Left hindlimb (tissue), 1 donor: ENCODE measurements around the gene KRT37.

Source experiments
- DNase-seq: peaks from one replicate; pipeline ENCODE4 v3.0.0-alpha.2; 2018

Gene KRT37

DNA sequence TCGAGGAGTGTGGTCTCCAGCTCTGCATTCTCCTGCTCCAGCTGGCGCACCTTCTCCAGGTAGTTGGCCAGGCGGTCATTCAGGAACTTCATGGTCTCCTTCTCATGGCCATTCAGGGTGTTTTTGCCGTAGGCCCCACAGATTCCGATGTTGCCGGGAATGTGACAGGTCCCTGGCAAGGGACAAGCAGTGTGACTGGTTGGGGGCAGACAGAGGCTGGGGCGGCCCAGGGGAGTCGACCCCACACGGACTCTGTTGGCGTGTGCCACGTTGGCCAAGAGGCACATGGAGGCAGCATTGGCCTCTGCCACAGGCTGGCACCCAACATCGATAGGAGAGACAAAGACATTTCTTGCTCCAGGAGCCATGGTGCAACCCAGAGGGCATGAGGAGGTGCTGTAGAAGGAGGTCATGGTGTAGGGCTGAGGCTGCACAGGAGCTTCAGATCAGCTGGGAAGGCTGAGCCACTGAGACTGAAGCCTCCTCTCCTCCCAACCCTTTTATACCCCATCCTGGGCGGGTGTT, at the start of gene KRT37:
Gene KRT37, minus strand, starts transcription at position 475 of the 525 bp plus-strand sequence. Its CDS starts 62 bp downstream, at position 413.
- DNase-seq, result no peak

DNA sequence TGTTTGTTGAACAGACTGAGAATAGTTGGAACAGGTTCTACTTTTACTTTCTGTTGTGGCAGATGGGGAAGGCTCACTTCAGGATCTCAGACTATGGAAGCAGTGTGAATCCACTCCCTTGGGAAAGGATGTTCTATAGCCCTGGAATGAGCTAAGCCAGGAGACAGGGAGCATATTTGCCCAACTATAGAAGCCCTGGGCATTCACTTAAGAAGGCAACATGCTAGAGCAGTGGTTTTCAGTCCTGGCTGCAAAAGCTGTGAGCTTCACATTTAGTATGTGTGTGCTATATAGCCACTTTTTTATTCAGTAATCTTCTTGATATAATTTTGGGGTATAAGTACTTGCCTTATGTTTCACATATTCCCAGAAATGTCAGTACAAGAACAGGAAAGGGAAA, 44.0 kb upstream of the KRT37 start:
- DNase-seq, result no peak

DNA sequence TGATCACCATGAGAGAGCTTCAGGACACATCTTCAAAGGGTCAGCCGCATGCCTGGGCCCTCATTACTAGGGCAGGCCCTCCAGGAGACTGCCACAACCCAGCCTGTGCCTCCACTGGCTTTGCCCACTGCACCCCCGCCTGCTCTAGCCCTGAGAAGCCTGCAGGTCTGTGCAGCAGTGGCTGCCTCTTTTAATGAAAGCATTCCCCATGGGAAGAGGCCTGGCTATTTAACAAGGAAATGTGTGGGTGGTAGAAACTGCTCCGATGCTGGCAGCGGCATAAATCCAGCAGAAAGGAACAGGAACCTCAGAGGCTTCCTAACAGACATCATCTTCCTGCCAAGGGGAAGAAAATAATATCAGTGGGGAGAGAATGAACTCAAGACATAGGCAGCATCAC, 43.2 kb upstream of the KRT37 start:
- no peak for DNase-seq

DNA sequence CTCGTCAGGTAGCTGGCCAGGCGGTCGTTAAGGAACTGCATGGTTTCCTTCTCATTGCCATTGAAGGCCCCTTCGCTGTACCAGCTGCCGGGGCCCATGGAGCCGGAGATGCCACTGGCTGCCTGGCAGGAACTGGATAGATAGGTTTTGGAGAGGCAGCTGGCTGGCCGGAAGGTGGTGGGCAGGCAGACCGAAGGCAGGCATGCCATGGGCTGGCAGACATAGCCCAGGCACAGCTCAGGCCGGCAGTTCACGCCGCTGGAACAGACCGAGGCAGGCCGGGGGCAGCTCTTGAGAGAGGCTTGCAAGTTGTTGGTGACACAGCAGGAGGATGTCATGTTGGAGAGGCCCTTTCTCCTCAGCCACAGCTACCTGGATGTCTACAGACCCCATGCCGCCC, 42.6 kb upstream of the KRT37 start, which contains the start of gene KRT32:
Gene KRT32, minus strand, starts transcription at position 399 of the 400 bp plus-strand sequence. Its CDS starts 61 bp downstream, at position 338.
- DNase-seq, result no peak

DNA sequence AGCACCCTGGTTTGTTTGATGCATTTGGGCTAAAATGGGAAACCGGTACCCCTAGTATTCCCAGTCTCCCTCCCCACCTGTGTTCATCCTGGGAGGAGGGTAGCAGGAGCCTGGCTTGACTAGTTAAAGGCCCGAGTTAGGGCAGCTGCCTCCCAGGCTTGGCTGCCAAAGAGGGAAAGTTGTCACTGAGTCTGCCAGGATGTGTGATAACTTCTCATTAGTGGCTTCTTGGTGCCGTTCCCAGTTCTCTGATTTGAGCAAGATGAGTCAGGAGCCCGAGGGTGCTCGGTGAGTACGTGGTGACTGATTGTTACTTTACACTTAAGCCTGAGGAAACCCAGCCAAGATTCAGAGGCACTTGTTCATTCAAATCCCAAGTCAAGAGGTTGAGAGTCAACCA, 40.3 kb upstream of the KRT37 start:
- DNase-seq, result no peak

DNA sequence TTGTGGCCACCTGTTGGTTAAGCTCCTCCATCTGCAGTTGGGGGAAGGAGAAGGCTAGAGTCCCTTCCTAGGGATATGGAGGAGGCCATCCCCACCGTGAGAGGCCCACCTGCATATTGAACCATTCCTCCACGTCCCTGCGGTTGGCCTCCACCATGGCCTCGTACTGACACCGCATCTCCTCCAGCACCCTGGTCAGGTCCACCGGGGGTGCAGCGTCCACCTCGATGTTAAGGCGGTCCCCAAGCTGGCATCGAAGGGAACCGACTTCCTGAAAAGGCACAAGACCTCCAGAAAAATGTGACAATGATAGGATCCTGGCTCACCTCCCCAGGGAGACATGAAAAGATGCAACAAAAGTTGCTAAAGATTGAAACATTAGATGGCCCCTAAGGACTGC, 39.8 kb upstream of the KRT37 start:
- DNase-seq, result no peak

DNA sequence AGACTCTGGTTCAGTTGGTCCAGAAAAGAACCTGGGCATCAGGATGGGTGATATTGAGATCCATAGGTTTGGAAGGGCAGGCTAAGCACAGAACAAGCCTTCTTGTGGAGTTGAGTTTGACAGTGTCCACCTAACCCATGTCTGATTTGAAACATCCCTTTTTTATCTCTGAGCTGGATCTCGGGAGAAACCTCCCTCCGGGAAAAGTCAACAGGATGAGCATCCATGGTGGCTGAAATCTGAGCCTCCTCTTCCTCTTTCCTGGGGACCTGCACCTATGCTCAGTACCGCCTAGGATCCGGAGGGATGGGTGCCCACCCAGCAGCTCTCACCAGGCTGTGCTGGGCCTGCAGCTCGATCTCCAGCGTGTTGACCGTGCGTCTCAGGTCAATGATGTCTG, 39.4 kb upstream of the KRT37 start:
- DNase-seq, result no peak

DNA sequence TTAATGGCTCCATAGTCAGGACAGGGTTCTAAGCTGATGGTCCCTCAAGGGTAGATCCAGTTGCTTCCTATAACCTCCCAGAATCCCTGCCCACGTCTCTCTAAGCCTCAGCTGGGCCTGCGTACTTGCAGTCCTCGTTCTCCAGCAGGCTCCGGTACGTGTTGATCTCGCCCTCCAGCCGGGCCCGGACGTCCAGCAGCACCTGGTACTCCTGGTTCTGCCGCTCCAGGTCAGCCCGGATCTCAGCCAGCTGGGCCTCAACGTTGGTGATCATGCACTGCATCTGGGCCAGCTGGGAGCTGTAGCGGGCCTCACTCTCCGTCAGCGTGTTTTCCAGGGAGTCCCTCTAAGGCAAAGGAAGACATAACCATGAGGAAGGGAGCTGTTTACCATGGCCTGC, 38.3 kb upstream of the KRT37 start:
- no peak for DNase-seq

DNA sequence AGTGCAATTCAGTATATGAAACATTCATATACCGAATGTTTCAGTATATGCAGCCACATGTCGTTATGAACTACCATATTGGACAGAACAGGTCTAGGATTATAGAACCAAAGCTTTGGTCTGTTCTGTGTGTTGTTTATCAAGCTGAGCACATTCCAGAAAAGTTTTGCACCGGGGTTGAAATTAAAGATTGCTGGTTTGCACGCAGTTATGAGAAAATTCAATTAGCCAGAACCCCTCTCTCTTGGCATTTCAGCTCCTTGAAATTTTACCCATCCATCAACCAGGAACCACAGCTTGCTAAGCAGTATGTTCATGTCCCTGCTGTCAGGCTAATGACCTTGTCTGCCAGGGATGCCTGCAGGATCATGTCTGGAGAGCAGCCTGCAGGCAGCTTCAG, 33.3 kb upstream of the KRT37 start:
- DNase-seq, result no peak

DNA sequence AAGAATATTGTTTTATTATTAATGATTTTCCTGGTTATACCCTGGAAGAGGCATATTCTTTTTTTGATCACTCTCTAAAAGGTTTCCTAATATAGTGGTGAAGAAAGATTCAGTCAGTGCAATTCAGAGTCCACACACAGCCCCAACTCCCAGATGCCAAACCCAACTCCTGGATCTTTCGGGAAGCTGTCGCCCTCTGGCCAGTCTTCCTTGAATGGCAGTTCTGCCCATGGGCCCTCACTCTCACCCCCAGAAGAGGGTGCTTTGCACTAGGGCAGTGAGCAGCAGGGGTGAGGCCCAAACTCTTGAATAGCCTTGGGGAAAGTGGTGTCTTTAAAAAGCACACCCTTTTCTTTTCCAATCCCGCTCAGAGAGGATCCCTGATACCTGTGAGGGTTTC, 31.8 kb upstream of the KRT37 start:
- no peak for DNase-seq

DNA sequence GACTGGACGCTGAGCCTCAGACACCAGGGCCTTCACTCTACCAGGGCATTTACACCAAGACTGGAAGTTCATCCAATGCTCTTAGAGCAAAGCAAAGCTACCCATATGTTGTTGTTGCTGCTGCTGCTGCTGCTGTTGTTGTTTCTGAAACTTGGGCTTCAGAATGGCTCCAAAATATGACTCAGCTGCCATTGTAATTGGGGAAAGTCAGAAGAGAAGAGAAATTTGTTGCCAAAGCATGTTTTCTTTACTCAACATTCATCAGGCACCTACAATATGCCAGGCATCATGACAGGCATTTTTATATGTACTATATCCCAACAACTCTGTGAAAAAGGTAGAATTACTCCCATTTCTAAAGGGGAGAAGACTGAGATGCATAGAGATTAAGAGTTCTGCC, 30.9 kb upstream of the KRT37 start:
- DNase-seq, result no peak

DNA sequence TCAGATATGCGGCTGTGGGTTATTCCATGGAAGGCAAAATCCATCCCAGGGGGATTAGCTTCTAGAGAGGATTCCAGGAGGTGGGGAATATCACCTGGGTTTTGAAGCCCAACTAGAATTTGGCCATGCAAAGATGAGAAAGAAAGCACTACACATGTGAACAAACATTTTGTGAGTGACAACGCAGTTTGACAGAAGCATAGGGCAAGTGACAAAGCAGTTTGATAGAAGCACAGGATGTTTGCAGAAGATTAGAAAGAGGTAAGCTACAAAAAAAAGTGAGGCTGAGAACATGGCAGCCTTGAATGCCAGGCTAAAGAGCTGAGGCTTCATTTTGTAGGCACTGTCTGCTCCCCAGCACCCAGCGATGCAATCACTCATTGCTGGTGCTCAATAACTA, 28.7 kb upstream of the KRT37 start:
- DNase-seq, result no peak

DNA sequence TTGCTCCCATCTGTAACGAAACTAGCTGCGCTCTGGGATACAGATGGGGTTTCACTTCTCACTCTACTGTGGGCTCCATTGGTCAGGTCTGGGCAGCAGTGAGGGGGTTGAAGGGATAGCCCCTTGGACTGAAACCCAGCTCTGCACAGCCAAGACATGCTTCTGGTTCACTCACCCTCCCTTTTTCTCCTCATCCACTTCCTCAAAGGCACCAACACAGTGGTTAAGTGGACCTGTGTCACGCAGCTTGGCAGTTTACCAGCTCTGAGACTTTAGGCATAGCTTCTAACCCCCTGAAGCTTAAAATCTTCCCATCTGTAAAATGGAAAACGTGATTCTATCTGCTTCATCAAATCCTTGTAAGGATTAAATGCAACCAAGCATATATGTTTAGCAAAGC, 27.9 kb upstream of the KRT37 start:
- no peak for DNase-seq

DNA sequence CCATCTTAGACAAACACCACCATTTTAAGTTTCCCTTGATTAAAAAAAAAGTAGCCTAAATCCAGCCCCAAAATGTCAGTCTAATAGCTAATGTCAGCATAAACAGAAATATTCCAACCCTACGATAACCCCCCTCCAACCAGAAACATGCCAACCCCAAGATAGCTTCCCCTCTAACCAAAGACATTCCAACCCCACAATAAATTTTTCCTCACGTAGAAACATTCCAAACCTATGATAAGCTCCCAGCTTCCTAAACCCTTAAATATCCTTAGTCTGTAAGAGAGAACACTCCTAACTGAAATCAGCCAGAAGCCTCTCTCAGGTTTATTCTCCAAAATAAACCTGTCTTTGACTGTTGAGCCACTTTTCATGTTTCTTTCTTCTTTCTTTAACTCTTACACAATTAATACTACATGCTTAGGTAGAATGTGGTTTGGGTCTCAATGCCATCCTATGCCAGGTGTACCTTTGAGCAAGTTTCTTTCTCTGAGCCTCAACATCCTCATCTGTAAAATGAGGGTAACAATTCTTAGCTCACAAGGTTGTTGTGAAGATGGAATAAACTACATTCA, 26.9 kb upstream of the KRT37 start:
- DNase-seq, result no peak

DNA sequence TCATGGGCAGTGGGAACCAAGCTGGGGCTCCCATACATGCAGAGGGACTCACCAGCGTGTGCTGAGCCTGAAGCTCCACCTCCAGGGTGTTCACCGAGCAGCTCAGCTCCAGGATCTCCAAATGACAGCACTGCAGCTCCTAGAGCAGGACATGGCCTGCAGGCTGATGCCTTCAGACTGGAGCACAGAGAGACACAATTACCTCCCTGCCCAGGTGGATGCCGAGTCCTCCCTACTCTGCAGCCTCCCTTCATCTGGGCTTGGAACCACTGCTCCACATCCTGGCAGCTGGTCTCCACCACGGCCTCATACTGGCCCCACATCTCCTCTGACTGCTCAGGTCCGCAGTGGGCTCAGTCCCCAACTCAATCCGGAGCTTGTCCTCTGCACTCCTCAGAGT, 24.6 kb upstream of the KRT37 start:
- no peak for DNase-seq

DNA sequence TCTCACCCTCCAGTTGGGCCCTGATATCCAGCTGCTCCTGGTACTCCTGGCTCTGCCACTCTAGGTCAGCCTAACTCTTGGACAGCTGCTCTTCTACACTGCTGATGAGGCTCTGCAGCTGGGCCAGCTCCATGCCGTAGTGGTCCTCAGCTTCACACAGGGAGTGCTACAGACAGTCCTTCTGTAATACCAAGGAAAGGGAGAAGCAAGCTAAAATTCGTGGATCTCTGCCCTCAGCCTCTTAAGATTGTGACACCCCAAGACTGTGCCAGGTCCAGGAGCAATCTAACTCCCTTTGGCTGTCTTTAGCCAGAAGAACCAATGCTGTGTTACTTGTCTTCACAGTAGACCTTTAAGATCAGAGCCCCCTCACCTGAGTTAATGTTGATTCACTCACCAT, 24.1 kb upstream of the KRT37 start:
- no peak for DNase-seq

DNA sequence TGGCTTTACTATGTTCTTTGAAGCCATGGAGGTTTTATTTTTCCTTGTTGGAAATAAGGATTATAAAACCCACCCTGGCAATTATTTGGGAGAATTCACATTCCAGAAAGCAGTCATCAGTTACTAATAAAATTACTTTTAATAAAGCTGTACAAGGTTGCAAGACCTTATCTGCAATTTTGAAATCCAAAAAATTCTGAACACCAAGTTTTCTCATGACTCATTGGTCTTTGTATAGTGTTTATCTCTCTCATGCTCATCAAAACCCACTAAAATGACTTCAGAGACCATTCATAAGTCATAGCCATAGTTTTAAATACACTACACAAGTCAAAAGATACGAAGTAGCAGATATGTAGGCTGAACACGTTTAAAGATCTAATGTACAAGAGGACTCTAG, 22.4 kb upstream of the KRT37 start:
- no peak for DNase-seq

DNA sequence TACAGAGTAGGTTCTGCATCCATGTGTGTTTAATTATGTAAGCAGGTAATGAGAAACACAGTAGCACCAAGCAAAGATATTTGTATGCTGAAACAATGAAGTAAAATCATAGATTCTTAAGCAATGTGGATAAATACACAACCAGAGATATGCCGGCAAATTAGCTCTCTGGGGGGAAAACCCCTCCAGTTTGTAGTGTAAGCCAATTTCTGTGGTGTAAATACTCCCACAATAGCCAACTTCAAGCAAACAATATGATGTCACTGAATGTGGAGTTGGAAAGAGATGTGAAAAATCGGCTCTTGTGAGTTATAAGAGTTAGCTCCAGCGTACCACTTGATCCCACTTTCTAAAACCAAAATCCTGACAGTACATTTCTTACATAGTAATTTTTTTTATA, 20.3 kb upstream of the KRT37 start:
- no peak for DNase-seq

DNA sequence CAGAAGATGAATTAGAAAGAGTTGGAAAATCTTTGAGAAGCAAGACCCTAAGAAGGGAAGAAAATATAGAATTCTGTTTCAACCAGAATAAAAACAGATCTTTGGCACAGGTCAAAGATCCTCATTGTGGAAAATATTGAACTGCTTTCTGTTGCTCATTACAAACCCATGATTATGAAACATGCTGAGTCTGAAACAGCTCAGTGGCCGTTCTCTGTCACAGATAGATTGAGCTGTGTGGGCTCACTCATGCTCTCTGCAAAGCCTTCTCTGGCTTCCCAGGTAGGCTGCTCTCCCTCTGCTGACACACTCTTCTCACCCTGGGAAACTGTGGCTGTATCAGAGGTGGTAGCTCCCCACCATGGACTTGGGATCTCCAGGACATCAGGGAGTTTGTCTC, 19.8 kb upstream of the KRT37 start:
- no peak for DNase-seq

DNA sequence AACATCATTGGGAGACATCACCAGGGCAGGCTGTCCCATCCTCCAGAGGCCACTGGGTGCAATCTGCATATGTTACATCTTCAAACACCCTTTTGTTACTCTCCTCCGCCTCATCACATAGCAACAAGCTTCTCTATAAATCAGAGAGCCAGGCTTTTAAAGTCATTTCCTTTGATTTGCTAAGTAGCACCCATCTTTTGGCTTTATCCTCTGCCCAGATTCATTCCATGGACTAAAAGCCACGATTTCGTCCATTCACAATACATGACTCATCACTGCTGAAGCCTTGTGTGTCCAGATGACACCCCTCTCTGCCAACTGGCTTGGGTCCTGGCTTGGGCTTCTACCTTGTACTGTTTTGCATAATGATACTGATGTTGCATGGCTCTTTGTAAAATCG, 18.4 kb upstream of the KRT37 start:
- no peak for DNase-seq

DNA sequence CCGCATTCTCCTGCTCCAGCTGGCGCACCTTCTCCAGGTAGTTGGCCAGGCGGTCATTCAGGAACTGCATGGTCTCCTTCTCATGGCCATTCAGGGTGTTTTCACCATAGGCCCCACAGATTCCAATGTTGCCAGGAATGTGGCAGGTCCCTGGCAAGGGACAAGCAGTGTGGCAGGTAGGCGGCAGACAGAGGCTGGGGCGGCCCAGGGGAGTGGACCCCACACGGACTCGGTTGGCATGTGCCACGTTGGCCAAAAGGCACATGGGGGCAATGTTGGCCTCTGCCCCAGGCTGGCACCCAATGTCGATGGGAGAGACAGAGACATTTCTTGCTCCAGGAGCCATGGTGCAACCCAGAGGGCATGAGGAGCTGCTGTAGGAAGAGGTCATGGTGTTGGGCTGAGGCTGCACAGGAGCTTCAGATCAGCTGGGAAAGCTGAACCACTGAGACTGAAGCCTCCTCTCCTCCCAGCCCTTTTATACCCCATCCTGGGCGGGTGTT, 16.2 kb upstream of the KRT37 start, which contains the start of gene KRT38:
Gene KRT38, minus strand, starts transcription at position 453 of the 503 bp plus-strand sequence. Its CDS starts 62 bp downstream, at position 391.
- no peak for DNase-seq

DNA sequence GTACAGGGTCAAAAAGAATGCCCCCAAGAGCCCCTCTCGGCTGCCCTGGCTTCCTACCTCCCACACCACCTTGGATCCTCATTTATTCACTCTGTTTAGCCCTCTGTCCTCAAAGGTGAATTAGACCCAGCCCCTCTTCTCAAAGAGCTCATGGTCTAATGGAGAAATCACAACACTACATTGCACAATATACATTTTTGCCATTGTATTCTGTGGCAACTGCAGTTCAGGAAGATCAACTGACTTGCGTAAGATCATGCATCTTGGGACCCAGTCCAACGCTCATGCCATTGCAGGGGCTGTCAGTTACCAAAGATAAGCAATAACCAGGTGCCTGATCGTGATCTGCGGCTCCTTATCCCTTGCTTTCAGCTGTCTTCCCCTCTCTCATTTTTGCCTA, 15.0 kb upstream of the KRT37 start:
- DNase-seq, result no peak

DNA sequence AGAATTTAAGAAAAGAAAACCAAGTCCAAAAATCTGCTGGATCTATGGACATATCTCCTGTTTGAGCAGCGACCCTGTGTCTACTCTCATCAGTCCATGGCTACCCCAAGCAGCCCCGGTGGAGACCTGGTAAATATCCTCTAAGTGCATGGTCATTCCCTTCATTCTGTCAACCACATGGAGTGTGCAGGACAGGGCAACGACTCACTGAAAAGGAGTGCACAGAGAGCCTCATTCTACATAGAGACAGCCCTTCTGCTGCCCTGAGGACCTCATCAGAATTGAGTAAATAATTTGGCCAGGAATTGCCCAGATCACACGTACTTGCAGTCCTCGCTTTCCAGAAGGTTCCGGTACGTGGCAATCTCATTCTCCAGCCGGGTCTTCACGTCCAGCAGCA, 13.4 kb upstream of the KRT37 start:
- no peak for DNase-seq

DNA sequence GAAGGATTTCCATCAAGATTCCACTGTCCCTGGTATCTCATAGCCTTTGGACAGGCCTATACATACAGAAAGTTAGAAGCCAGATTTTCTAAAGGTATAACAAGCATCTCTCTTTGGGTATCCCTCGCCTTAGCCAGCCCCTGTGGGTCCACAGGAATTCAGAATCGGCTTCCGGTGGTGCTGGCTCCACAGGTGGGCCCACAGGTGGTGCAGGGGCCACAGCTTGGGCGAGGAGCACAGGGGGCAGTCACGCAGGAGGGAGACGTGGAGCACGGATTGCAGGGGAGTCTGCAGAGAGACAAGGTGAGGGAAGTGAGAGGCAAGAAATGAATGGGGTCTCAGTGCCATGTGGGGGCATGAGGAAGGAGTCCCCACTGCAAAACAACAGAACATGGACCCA, 12.9 kb upstream of the KRT37 start:
- DNase-seq, result no peak

DNA sequence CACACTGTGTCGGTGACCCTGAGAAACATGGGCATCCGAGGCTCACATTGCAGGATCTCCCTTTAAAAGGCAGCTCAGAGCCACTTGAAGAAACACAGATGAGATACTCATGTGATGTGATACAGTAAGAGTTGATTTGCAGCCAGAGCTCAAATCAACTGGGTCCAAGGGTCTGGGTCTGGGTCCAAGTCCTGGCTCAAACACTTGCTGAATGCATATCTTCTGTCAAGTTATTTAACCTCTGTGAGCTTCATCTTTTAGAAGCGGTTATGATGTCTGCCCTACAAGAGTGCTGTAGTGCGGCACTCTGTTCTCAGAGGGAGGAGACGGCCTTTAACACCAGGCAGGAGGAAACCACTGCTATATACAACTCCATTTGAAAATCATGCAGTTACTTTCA, 10.0 kb upstream of the KRT37 start:
- no peak for DNase-seq
